Adipocyte (in vitro differentiated cells): Measurements from ENCODE around the gene OR4K14.

Experiments
- DNase-seq: peaks from one replicate; pipeline ENCODE4 v3.0.0-alpha.2; 2015; ENCODE audit warnings: low read depth
- H3K27me3 ChIP-seq: replicated peaks from 2 replicates; pipeline ENCODE4 v1.7.0; 2013; ENCODE audit warnings: mild to moderate bottlenecking, low read length, moderate library complexity; ENCODE audit not compliant: control insufficient read depth, insufficient read depth
- H3K36me3 ChIP-seq: 2 replicates; pipeline ENCODE4 v1.7.0; 2013; ENCODE audit warnings: low read length, mild to moderate bottlenecking, moderate library complexity; ENCODE audit not compliant: control insufficient read depth, insufficient read depth, severe bottlenecking
- H3K4me1 ChIP-seq: 2 replicates; pipeline ENCODE4 v1.7.0; 2013; ENCODE audit warnings: mild to moderate bottlenecking, low read length, moderate library complexity; ENCODE audit not compliant: control insufficient read depth, insufficient read depth
- H3K4me3 ChIP-seq: 2 replicates; pipeline ENCODE4 v1.7.0; 2013; ENCODE audit warnings: mild to moderate bottlenecking, low read length, moderate library complexity
- H3K9ac ChIP-seq: 2 replicates; pipeline ENCODE4 v1.7.0; 2013; ENCODE audit warnings: mild to moderate bottlenecking, low read length, moderate library complexity
- H3K9me3 ChIP-seq: 2 replicates; pipeline ENCODE4 v1.7.0; 2013; ENCODE audit warnings: mild to moderate bottlenecking, low read length, moderate library complexity; ENCODE audit not compliant: control insufficient read depth

The OR4K14 gene

GRCh38 chr14:20019257-20019865 is at the start of gene OR4K14:
OR4K14 (minus strand) TSS chr14:20019307; CDS start chr14:20015193, 4,114 bp downstream.
- Histone ChIP-seq H3K4me1 (no peaks in the 10 kb centered on the region), H3K9ac (no peak within 1 kb of the TSS), H3K36me3 (no peaks in the 10 kb centered on the region), H3K4me3 (no peak within 1 kb of the TSS), H3K27me3 (no peaks in the 10 kb centered on the region), H3K9me3 (no peaks in the 10 kb centered on the region)
- DNase-seq: no peak

GRCh38 chr14:20059745-20060144 is 40.6 kb upstream of the OR4K14 start, which contains the start of gene OR4L1:
OR4L1 (plus strand) TSS chr14:20060045; CDS start chr14:20060045, 0 bp downstream.
- Histone ChIP-seq H3K27me3 (no peaks in the 10 kb centered on the region), H3K4me3 (no peak within 1 kb of the TSS), H3K9ac (no peak within 1 kb of the TSS), H3K36me3 (no peaks in the 10 kb centered on the region), H3K9me3 (no peaks in the 10 kb centered on the region), H3K4me1 (no peaks in the 10 kb centered on the region)
- DNase-seq: no peak

- H3K9me3 ChIP-seq: no peaks in the 10 kb centered on the region
- DNase-seq: no peak
- H3K36me3 ChIP-seq: no peaks in the 10 kb centered on the region
- H3K4me3 ChIP-seq: no peak overlapping the region
- H3K27me3 ChIP-seq: no peaks in the 10 kb centered on the region
- no peak overlapping the region for H3K9ac ChIP-seq
- no peaks in the 10 kb centered on the region for H3K4me1 ChIP-seq
These were observed 29.1 kb upstream of the OR4K14 start for GRCh38 chr14:20048202-20048601.

- H3K36me3 ChIP-seq: no peaks in the 10 kb centered on the region
- no peak overlapping the region for H3K9ac ChIP-seq
- no peak for DNase-seq
- no peaks in the 10 kb centered on the region for H3K27me3 ChIP-seq
- H3K4me1 ChIP-seq: no peaks in the 10 kb centered on the region
- no peak overlapping the region for H3K4me3 ChIP-seq
- H3K9me3 ChIP-seq: no peaks in the 10 kb centered on the region
These were observed 25.1 kb upstream of the OR4K14 start for GRCh38 chr14:20044243-20044642.

GRCh38 chr14:20035938-20036337 is 16.8 kb upstream of the OR4K14 start, which contains the start of gene OR4K13:
OR4K13 (minus strand) TSS chr14:20036038; CDS start chr14:20034758, 1,280 bp downstream.
- Histone ChIP-seq H3K4me3 (no peak within 1 kb of the TSS), H3K4me1 (no peaks in the 10 kb centered on the region), H3K36me3 (no peaks in the 10 kb centered on the region), H3K9ac (no peak within 1 kb of the TSS), H3K9me3 (no peaks in the 10 kb centered on the region), H3K27me3 (no peaks in the 10 kb centered on the region)
- DNase-seq: no peak

- no peaks in the 10 kb centered on the region for H3K9me3 ChIP-seq
These were observed 16.3 kb upstream of the OR4K14 start for GRCh38 chr14:20035449-20035848.

GRCh38 chr14:20031058-20031457 is 12.0 kb upstream of the OR4K14 start:
- Histone ChIP-seq H3K9ac (no peak overlapping the region), H3K27me3 (no peaks in the 10 kb centered on the region), H3K9me3 (no peaks in the 10 kb centered on the region), H3K4me3 (no peak overlapping the region), H3K4me1 (no peaks in the 10 kb centered on the region), H3K36me3 (no peaks in the 10 kb centered on the region)
- DNase-seq: no peak

More at GRCh38 chr14:20035449-20035848, 16.3 kb upstream of the OR4K14 start:
- Histone ChIP-seq H3K27me3 (no peaks in the 10 kb centered on the region), H3K4me1 (no peaks in the 10 kb centered on the region), H3K36me3 (no peaks in the 10 kb centered on the region), H3K4me3 (no peak overlapping the region), H3K9ac (no peak overlapping the region)
- no peak for DNase-seq

- Histone ChIP-seq H3K36me3 (no peaks in the 10 kb centered on the region), H3K27me3 (no peaks in the 10 kb centered on the region), H3K4me1 (no peaks in the 10 kb centered on the region), H3K9me3 (peaks cover 7% of the 10 kb centered on the region), H3K4me3 (no peak overlapping the region), H3K9ac (no peak overlapping the region)
- DNase-seq: no peak
These were observed 11.0 kb downstream of the OR4K14 start for GRCh38 chr14:20008156-20008555.

GRCh38 chr14:20002319-20002718 is 16.8 kb downstream of the OR4K14 start:
- no peaks in the 10 kb centered on the region for H3K36me3 ChIP-seq
- H3K4me3 ChIP-seq: no peak overlapping the region
- peaks cover 4% of the 10 kb centered on the region for H3K9me3 ChIP-seq
- no peak overlapping the region for H3K9ac ChIP-seq
- H3K27me3 ChIP-seq: no peaks in the 10 kb centered on the region
- H3K4me1 ChIP-seq: no peaks in the 10 kb centered on the region
- no peak for DNase-seq

- Histone ChIP-seq H3K36me3 (no peaks in the 10 kb centered on the region), H3K4me3 (no peak within 1 kb of the TSS), H3K27me3 (no peaks in the 10 kb centered on the region), H3K4me1 (no peaks in the 10 kb centered on the region), H3K9ac (no peak within 1 kb of the TSS), H3K9me3 (peaks cover 4% of the 10 kb centered on the region)
- DNase-seq: no peak
These were observed 17.2 kb downstream of the OR4K14 start, which contains the start of gene OR4Q2 for GRCh38 chr14:20001863-20002262. OR4Q2 (plus strand) TSS chr14:20002163.

- Histone ChIP-seq H3K9ac (no peak overlapping the region), H3K27me3 (no peaks in the 10 kb centered on the region), H3K9me3 (no peaks in the 10 kb centered on the region), H3K4me1 (no peaks in the 10 kb centered on the region), H3K4me3 (no peak overlapping the region), H3K36me3 (no peaks in the 10 kb centered on the region)
- no peak for DNase-seq
These were observed 25.7 kb downstream of the OR4K14 start for GRCh38 chr14:19993438-19993837.

GRCh38 chr14:19975291-19975690 is 43.8 kb downstream of the OR4K14 start, which contains the start of gene OR4K15:
OR4K15 (plus strand) TSS chr14:19975591; CDS start chr14:19975591, 0 bp downstream.
- Histone ChIP-seq H3K4me1 (no peaks in the 10 kb centered on the region), H3K9me3 (no peaks in the 10 kb centered on the region), H3K36me3 (no peaks in the 10 kb centered on the region), H3K27me3 (no peaks in the 10 kb centered on the region), H3K9ac (no peak within 1 kb of the TSS), H3K4me3 (no peak within 1 kb of the TSS)
- DNase-seq: no peak
